ENCODE data around the gene NSD2.
"Not testable (repeated sequence)": the region's sequence is repeated elsewhere in the genome, so short reads cannot be mapped to it uniquely, and the experiment has no call there.

The NSD2 gene

GRCh38 chr4:1833307-1834046 lies 37.7 kb upstream of the NSD2 start:
- TF ChIP-seq JUND (IDR thresholded peaks at IDR 0.05; ENCODE audit: low read depth) = no peak
- in situ Hi-C loops (cut with HindIII; ENCODE audit: low pct_unique_long_range_greater_than_20kb, low sequenced_read_pairs) = no loop called here
- DNase-seq (ENCODE audit: low read depth in 1 of 2, low spot score in 1 of 2) = no peak

- no peak for DNase-seq (ENCODE audit: low read depth in 1 of 2, low spot score in 1 of 2)
- in situ Hi-C loops (cut with HindIII; ENCODE audit: low pct_unique_long_range_greater_than_20kb, low sequenced_read_pairs) = no loop called here
- no peak for TF ChIP-seq JUND (IDR thresholded peaks at IDR 0.05; ENCODE audit: low read depth)
Measured at GRCh38 chr4:1834047-1834775, 37.0 kb upstream of the NSD2 start.

DNA sequence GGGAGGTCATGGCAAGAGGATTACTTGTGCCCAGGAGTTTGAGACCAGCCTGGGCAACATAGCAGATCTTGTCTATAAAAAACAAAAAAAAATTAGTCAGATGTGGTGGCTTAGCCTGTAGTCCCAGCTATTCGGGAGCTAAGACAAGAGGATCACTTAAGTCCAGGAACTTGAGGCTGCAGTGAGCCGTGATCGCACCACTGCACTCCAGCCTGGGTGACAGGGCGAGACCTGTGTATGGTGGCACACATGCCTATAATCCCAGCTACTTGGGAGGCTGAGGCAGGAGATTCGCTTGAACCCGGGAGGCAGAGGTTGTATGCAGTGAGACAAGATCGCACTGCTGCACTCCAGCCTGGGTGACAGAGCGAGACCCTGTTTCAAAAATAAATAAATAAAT lies 35.4 kb upstream of the NSD2 start:
- in situ Hi-C loops (cut with HindIII; ENCODE audit: low pct_unique_long_range_greater_than_20kb, low sequenced_read_pairs); DNase-seq (ENCODE audit: low read depth in 1 of 2, low spot score in 1 of 2): not testable (repeated sequence)

DNA sequence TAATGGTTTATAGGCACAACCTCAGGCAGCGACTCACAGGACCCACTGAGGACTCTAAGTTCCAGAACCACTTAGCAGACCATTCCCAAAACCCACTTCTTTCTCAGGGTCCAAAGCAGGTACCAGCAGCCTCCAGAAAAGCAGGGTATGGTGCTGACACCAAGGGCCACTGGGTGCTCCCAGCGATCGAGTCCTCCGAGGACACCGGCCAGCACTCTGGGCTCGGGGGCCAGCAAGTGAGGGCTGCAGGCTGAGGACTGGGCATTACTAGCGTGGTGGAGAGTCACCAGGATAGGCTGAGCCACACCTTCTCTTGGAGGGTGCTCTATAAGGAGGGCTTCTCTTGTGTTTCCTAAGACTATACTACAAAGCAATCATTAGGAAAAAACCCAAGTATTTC lies 34.5 kb upstream of the NSD2 start:
- no peak for DNase-seq (ENCODE audit: low read depth in 1 of 2, low spot score in 1 of 2)
- in situ Hi-C loops (cut with HindIII; ENCODE audit: low pct_unique_long_range_greater_than_20kb, low sequenced_read_pairs) = no loop called here
- no peak for TF ChIP-seq JUND (IDR thresholded peaks at IDR 0.05; ENCODE audit: low read depth)

- in situ Hi-C loops (cut with HindIII; ENCODE audit: low pct_unique_long_range_greater_than_20kb, low sequenced_read_pairs) = no loop called here
- DNase-seq (ENCODE audit: low read depth in 1 of 2, low spot score in 1 of 2) = no peak
- TF ChIP-seq JUND (IDR thresholded peaks at IDR 0.05; ENCODE audit: low read depth) = no peak
Measured at GRCh38 chr4:1837069-1837468, 34.1 kb upstream of the NSD2 start.

- in situ Hi-C loops (cut with HindIII; ENCODE audit: low pct_unique_long_range_greater_than_20kb, low sequenced_read_pairs) = no loop called here
- no peak for TF ChIP-seq JUND (IDR thresholded peaks at IDR 0.05; ENCODE audit: low read depth)
- DNase-seq (ENCODE audit: low read depth in 1 of 2, low spot score in 1 of 2) = no peak
Measured at GRCh38 chr4:1839282-1839681, 31.9 kb upstream of the NSD2 start.

GRCh38 chr4:1841201-1841886 lies 29.8 kb upstream of the NSD2 start:
- in situ Hi-C loops (cut with HindIII; ENCODE audit: low pct_unique_long_range_greater_than_20kb, low sequenced_read_pairs) = no loop called here
- no peak for DNase-seq (ENCODE audit: low read depth in 1 of 2, low spot score in 1 of 2)
- TF ChIP-seq JUND (IDR thresholded peaks at IDR 0.05; ENCODE audit: low read depth) = no peak

DNA sequence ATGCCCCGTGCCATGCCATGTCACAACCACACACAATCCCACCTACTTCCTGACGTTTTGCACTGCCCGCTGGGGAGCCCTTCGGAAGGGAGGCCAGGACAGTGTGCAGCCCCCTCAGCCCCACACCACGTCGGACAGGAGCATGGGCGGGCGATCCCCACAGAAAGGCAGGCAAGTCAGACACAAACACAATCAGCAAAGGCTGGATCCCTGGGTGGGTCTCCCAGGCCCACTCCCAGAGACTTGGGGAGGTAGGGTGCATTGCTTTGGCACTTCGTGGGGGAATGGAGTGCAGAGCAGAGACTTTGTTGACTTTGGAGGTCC lies 29.3 kb upstream of the NSD2 start:
- DNase-seq (ENCODE audit: low read depth in 1 of 2, low spot score in 1 of 2) = no peak
- no peak for TF ChIP-seq JUND (IDR thresholded peaks at IDR 0.05; ENCODE audit: low read depth)
- in situ Hi-C loops (cut with HindIII; ENCODE audit: low pct_unique_long_range_greater_than_20kb, low sequenced_read_pairs) = no loop called here

DNA sequence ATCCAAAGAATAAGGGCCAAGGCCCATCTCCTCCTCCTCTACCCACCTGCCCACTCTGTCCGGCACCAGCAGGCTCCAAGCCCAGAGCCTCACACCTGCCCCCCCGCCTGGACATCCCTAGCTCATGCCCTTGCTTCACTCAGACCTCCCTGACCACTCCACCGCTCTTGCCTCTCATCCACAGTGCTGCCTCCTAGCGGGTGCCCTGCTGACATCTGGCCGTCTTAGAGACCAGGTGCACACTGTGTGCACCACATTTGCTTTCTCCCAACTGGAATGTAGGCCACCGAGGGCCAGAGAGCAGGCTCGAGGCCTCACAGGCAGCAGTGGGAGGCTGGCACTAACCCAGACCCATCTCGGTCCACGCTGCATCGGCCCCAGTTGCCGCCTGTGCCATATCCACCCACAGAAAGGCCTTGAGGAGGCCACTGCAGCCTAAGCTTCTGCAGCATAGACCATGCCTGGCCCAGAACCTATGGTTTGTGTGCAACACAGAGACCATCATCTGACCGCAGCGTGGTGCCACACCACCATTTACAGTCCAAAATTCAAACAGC lies 28.8 kb upstream of the NSD2 start:
- in situ Hi-C loops (cut with HindIII; ENCODE audit: low pct_unique_long_range_greater_than_20kb, low sequenced_read_pairs) = no loop called here
- no peak for DNase-seq (ENCODE audit: low read depth in 1 of 2, low spot score in 1 of 2)
- TF ChIP-seq JUND (IDR thresholded peaks at IDR 0.05; ENCODE audit: low read depth) = no peak

DNA sequence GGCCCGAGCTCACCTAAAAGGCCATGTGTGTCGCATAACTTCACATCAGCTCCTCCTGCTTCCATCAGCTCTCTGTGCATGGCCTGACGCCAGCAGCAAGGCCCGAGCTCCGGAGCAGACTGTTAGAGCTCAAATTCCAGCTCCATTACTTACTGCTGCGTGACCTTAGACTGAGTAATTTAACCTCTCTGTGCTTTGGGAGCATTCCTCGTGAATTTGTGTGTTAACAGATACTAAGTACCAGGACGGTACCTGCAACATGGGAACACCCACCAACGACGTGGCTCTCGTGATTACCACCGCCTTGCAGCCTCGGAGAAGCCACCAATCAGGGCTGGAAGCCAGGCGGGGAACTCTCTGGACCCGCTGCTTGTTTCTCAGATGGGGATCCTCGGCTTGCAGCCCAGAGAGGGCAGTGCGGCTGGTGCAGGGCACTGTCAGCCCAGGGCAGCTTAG lies 28.2 kb upstream of the NSD2 start:
- TF ChIP-seq JUND (IDR thresholded peaks at IDR 0.05; ENCODE audit: low read depth) = no peak
- DNase-seq (ENCODE audit: low read depth in 1 of 2, low spot score in 1 of 2) = no peak
- in situ Hi-C loops (cut with HindIII; ENCODE audit: low pct_unique_long_range_greater_than_20kb, low sequenced_read_pairs) = no loop called here

- DNase-seq (ENCODE audit: low read depth in 1 of 2, low spot score in 1 of 2) = no peak
- no peak for TF ChIP-seq JUND (IDR thresholded peaks at IDR 0.05; ENCODE audit: low read depth)
- in situ Hi-C loops (cut with HindIII; ENCODE audit: low pct_unique_long_range_greater_than_20kb, low sequenced_read_pairs) = no loop called here
Measured at GRCh38 chr4:1843852-1844251, 27.3 kb upstream of the NSD2 start.

DNA sequence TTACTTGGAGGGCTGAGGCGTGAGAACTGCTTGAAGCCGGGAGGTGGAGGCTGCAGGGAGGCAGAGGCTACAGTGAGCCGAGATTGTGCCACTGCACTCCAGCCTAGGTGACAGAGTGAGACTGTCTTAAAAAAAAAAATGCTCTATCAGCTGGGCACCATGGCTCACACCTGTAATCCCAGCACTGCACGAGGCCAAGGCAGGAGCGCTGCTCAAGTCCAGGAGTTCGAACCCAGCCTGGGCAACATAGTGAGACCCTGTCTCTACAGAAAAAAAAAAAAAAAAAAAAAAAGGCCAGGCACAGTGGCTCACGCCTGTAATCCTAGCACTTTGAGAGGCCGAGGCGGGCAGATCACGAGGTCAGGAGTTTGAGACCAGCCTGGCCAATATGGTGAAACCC lies 26.6 kb upstream of the NSD2 start:
- in situ Hi-C loops (cut with HindIII; ENCODE audit: low pct_unique_long_range_greater_than_20kb, low sequenced_read_pairs); DNase-seq (ENCODE audit: low read depth in 1 of 2, low spot score in 1 of 2): not testable (repeated sequence)

- in situ Hi-C loops (cut with HindIII; ENCODE audit: low pct_unique_long_range_greater_than_20kb, low sequenced_read_pairs) = no loop called here
- no peak for TF ChIP-seq JUND (IDR thresholded peaks at IDR 0.05; ENCODE audit: low read depth)
- DNase-seq (ENCODE audit: low read depth in 1 of 2, low spot score in 1 of 2) = no peak
Measured at GRCh38 chr4:1846580-1846979, 24.6 kb upstream of the NSD2 start.
